ENCODE measurements around the gene NECAP2.

- TF ChIP-seq CTCF (IDR thresholded peaks at IDR 0.05; ENCODE audit: poor library complexity) (no peak), EZH2phosphoT487 (IDR thresholded peaks at IDR 0.05; ENCODE audit: low read depth, severe bottlenecking, unreplicated experiment) (no peak)
These were observed 750 bp downstream of the NECAP2 start for GRCh38 chr1:16441282-16441665.

Measured in hepatocyte (in vitro differentiated cells).